Body of pancreas (tissue), 4 donors: ENCODE data around the gene CLSTN2. TPM values are rescaled to one million over a fixed set of nuclear protein-coding genes. Genes with fewer than 3 reads are reported as not detected.

Experiments used
- ATAC-seq: fragments of 150-250 bp; one replicate; pipeline ENCODE4 v1.9.1; 2016
- DNase-seq, 4 donors: peaks; one replicate each; pipeline ENCODE4 v3.0.0-alpha.2; 2019
- H3K27ac ChIP-seq, 4 donors: fragments of 200-600 bp; sonication (generic); 1 replicate in 3 of 4; 2 replicates in 1 of 4; pipeline versions ENCODE4 v1.5.1 to v1.6.1; 2016 to 2019; ENCODE audit warnings: mild to moderate bottlenecking in 1 of 4, mixed read lengths in 1 of 4, moderate library complexity in 1 of 4
- H3K27me3 ChIP-seq, 2 donors: fragments of 200-600 bp; sonication (generic); one replicate each; pipeline ENCODE4 v1.6.0; 2016; ENCODE audit warnings: mild to moderate bottlenecking in 1 of 2
- H3K36me3 ChIP-seq, 2 donors: fragments of 200-600 bp; sonication (generic); replicated peaks in 1 of 2; 2 replicates each; pipeline ENCODE4 v1.5.1; 2016; ENCODE audit warnings: low read depth in 2 of 2; ENCODE audit not compliant: insufficient read depth in 1 of 2
- H3K4me1 ChIP-seq: fragments of 200-600 bp; sonication (generic); one replicate; pipeline ENCODE4 v1.6.0; 2016
- H3K4me3 ChIP-seq, 2 donors: fragments of 200-600 bp; sonication (generic); 1 replicate in 1 of 2; 2 replicates in 1 of 2; pipeline ENCODE4 v1.5.1; 2016 to 2019
- H3K9me3 ChIP-seq, 3 donors: fragments of 200-600 bp; sonication (generic); 1 replicate in 2 of 3; 2 replicates in 1 of 3; pipeline ENCODE4 v1.5.1; 2016
- CTCF ChIP-seq, 7 experiments: fragments of 450-650 bp in 4 of 7; fragments of 200-600 bp in 3 of 7; sonication (generic) in 3 of 7; IDR thresholded peaks; one replicate each; pipeline ENCODE4 v1.5.1; 2016 to 2019; ENCODE audit warnings: antibody characterized with exemption in 7 of 7
- POLR2A ChIP-seq, 3 donors: fragments of 450-650 bp; IDR thresholded peaks; one replicate each; pipeline ENCODE4 v1.6.1; 2016; ENCODE audit warnings: antibody characterized with exemption in 3 of 3, mild to moderate bottlenecking in 2 of 3
- WGBS, 2 donors: methylation state at CpG; one replicate each; pipeline ENCODE4 v1.1.5; 2017; 5-methylcytosine and 5-hydroxymethylcytosine counted together
- intact Hi-C: fragments of 100-400 bp; cut with DNase I; formaldehyde crosslinking; loops from one replicate; pipeline ENCODE4 v1.15.1; 2023
- total RNA-seq, 2 donors: library from RNA; depleted of rRNA; stranded (reverse); fragments of >200 nt; gene quantifications; one replicate each; pipeline ENCODE4 v1.1.0, GENCODE V29; 2016

CLSTN2 gene
- total RNA-seq, 2 donors from 2014 or later: 14.5 to 14.8 TPM

- DNase-seq: no peak
Measured at GRCh38 chr3:140358686-140359085, 423.7 kb downstream of the CLSTN2 start.

GRCh38 chr3:140359233-140359995, 424.4 kb downstream of the CLSTN2 start:
- H3K27me3 ChIP-seq: no peaks in the 10 kb centered on the region
- TF ChIP-seq CTCF (IDR thresholded peaks at IDR 0.05) (no peak), POLR2A (IDR thresholded peaks at IDR 0.05) (no peak)
- H3K9me3 ChIP-seq: no peaks in the 10 kb centered on the region
- no peaks in the 10 kb centered on the region for H3K4me1 ChIP-seq
- no peak for ATAC-seq
- H3K27ac ChIP-seq: no peak overlapping the region
- H3K4me3 ChIP-seq: no peak overlapping the region
- 33 to 59% methylated on average over 5 of the region's 5 CpGs for WGBS, 2 donors
- intact Hi-C loops: no loop called here
- DNase-seq: no peak
- no peaks in the 10 kb centered on the region for H3K36me3 ChIP-seq

More at GRCh38 chr3:140358686-140359085, 423.7 kb downstream of the CLSTN2 start:
- no peaks in the 10 kb centered on the region for H3K36me3 ChIP-seq
- 43 to 49% methylated on average over 3 of the region's 3 CpGs for WGBS, 2 donors
- H3K9me3 ChIP-seq: no peaks in the 10 kb centered on the region
- no peak for ATAC-seq
- H3K4me1 ChIP-seq: no peaks in the 10 kb centered on the region
- intact Hi-C loops: no loop called here
- H3K27ac ChIP-seq: no peak overlapping the region
- no peak overlapping the region for H3K4me3 ChIP-seq
- TF ChIP-seq POLR2A (IDR thresholded peaks at IDR 0.05) (no peak), CTCF (IDR thresholded peaks at IDR 0.05) (no peak)
- no peaks in the 10 kb centered on the region for H3K27me3 ChIP-seq

- intact Hi-C loops: no loop called here
- Histone ChIP-seq H3K9me3 (no peaks in the 10 kb centered on the region), H3K4me1 (no peaks in the 10 kb centered on the region), H3K36me3 (no peaks in the 10 kb centered on the region), H3K27ac (no peak overlapping the region), H3K4me3 (no peak overlapping the region), H3K27me3 (no peaks in the 10 kb centered on the region)
- ATAC-seq (no peak), DNase-seq (no peak)
- WGBS, 2 donors: 82 to 86% methylated on average over 1 of the region's 1 CpG
- TF ChIP-seq POLR2A (IDR thresholded peaks at IDR 0.05) (no peak), CTCF (IDR thresholded peaks at IDR 0.05) (no peak)
Measured at GRCh38 chr3:140360332-140360731, 425.3 kb downstream of the CLSTN2 start.

- WGBS, 2 donors: 57 to 61% methylated on average over 6 of the region's 6 CpGs
- H3K36me3 ChIP-seq: no peaks in the 10 kb centered on the region
- DNase-seq (peak in 3 of 4 donors; percentile 6 to 28 (median 24)), ATAC-seq (no peak)
- intact Hi-C loops: no loop called here
- no peaks in the 10 kb centered on the region for H3K4me1 ChIP-seq
- no peak overlapping the region for H3K4me3 ChIP-seq
- H3K27ac ChIP-seq: no peak overlapping the region
- TF ChIP-seq POLR2A (IDR thresholded peaks at IDR 0.05) (no peak), CTCF (IDR thresholded peaks at IDR 0.05) (no peak)
- no peaks in the 10 kb centered on the region for H3K27me3 ChIP-seq
- H3K9me3 ChIP-seq: no peaks in the 10 kb centered on the region
Measured at GRCh38 chr3:140363801-140364200, 428.8 kb downstream of the CLSTN2 start.
